Suprapubic skin (tissue), 4 donors: ENCODE measurements around the gene MAMLD1.

Experiments used
- POLR2A ChIP-seq, 2 donors: fragments of 450-650 bp; IDR thresholded peaks; one replicate each; pipeline ENCODE4 v1.6.1; 2017; ENCODE audit warnings: antibody characterized with exemption in 2 of 2, mild to moderate bottlenecking in 2 of 2, moderate library complexity in 2 of 2
- POLR2AphosphoS5 ChIP-seq, 3 donors: sonication (generic); formaldehyde crosslinking; IDR thresholded peaks; one replicate each; pipeline ENCODE4 v1.6.1; 2017; ENCODE audit warnings: antibody characterized with exemption in 3 of 3
- TF ChIP-seq, protein P1 (sequence below), 2 donors: fragments of 200-600 bp in 1 of 2; fragments of 450-650 bp in 1 of 2; sonication (generic) in 1 of 2; IDR thresholded peaks; one replicate each; pipeline ENCODE4 v1.5.1; 2016 to 2019; ENCODE audit warnings: antibody characterized with exemption in 2 of 2, mild to moderate bottlenecking in 1 of 2, moderate library complexity in 1 of 2

GRCh38 chrX:150324919-150325318, 38.2 kb upstream of the MAMLD1 start:
- TF ChIP-seq POLR2A (IDR thresholded peaks at IDR 0.05): no peak
- TF ChIP-seq, protein P1, sequence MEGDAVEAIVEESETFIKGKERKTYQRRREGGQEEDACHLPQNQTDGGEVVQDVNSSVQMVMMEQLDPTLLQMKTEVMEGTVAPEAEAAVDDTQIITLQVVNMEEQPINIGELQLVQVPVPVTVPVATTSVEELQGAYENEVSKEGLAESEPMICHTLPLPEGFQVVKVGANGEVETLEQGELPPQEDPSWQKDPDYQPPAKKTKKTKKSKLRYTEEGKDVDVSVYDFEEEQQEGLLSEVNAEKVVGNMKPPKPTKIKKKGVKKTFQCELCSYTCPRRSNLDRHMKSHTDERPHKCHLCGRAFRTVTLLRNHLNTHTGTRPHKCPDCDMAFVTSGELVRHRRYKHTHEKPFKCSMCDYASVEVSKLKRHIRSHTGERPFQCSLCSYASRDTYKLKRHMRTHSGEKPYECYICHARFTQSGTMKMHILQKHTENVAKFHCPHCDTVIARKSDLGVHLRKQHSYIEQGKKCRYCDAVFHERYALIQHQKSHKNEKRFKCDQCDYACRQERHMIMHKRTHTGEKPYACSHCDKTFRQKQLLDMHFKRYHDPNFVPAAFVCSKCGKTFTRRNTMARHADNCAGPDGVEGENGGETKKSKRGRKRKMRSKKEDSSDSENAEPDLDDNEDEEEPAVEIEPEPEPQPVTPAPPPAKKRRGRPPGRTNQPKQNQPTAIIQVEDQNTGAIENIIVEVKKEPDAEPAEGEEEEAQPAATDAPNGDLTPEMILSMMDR (IDR thresholded peaks at IDR 0.05): no peak
- TF ChIP-seq POLR2AphosphoS5 (IDR thresholded peaks at IDR 0.05): no peak
